GM18858 (cell line): ENCODE measurements around the gene RBM23.

Experiments
- ATAC-seq: cut with Tn5 transposase; IDR thresholded peaks from one replicate; pipeline ENCODE4 v1.9.1; 2021; ENCODE audit not compliant: unreplicated experiment

The RBM23 gene

GRCh38 chr14:22845821-22846625, 72.9 kb downstream of the RBM23 start:
- no peak for ATAC-seq

GRCh38 chr14:22845103-22845394, 73.9 kb downstream of the RBM23 start:
- ATAC-seq = no peak

- ATAC-seq = no peak
Observed at GRCh38 chr14:22844221-22845102, 74.5 kb downstream of the RBM23 start.
